ENCODE measurements around the gene MAL. TPM values are rescaled to one million over a fixed set of nuclear protein-coding genes. Genes with fewer than 3 reads are reported as not detected.
"Not testable (repeated sequence)": the region's sequence is repeated elsewhere in the genome, so short reads cannot be mapped to it uniquely, and the experiment has no call there.

Gene MAL
- polyA plus RNA-seq, 1 donor: 0.30 TPM

- no peak overlapping the region for H3K27ac ChIP-seq (ENCODE audit: low read length)
- no CpG with 5 or more reads among the region's 3 CpGs for WGBS (ENCODE audit: insufficient coverage, low lambda C conversion rate)
- H3K4me3 ChIP-seq (ENCODE audit: low read length): no peak overlapping the region
- peaks cover 61% of the 10 kb centered on the region for H3K27me3 ChIP-seq (ENCODE audit: control insufficient read depth, insufficient read depth, low read length)
- H3K36me3 ChIP-seq (ENCODE audit: control insufficient read depth, insufficient read depth, low read length): no peaks in the 10 kb centered on the region
- H3K4me1 ChIP-seq (ENCODE audit: control insufficient read depth, insufficient read depth, low read length): no peaks in the 10 kb centered on the region
- DNase-seq: no peak
- H3K9me3 ChIP-seq (ENCODE audit: control insufficient read depth, low read depth, low read length): no peaks in the 10 kb centered on the region
Measured at GRCh38 chr2:95032341-95032740, 6.8 kb downstream of the MAL start.

- Histone ChIP-seq H3K36me3 (ENCODE audit: control insufficient read depth, insufficient read depth, low read length) (no peaks in the 10 kb centered on the region), H3K4me1 (ENCODE audit: control insufficient read depth, insufficient read depth, low read length) (no peaks in the 10 kb centered on the region), H3K27ac (ENCODE audit: low read length) (no peak overlapping the region), H3K27me3 (ENCODE audit: control insufficient read depth, insufficient read depth, low read length) (peaks cover 54% of the 10 kb centered on the region), H3K9me3 (ENCODE audit: control insufficient read depth, low read depth, low read length) (no peaks in the 10 kb centered on the region), H3K4me3 (ENCODE audit: low read length) (no peak overlapping the region)
- no peak for DNase-seq
- WGBS (ENCODE audit: insufficient coverage, low lambda C conversion rate): no CpG with 5 or more reads among the region's 16 CpGs
Measured at GRCh38 chr2:95032868-95033603, 7.5 kb downstream of the MAL start.

- Histone ChIP-seq H3K4me3 (ENCODE audit: low read length) (no peak overlapping the region), H3K36me3 (ENCODE audit: control insufficient read depth, insufficient read depth, low read length) (no peaks in the 10 kb centered on the region)
- WGBS (ENCODE audit: insufficient coverage, low lambda C conversion rate): no CpG with 5 or more reads among the region's 4 CpGs
Measured at GRCh38 chr2:95034221-95034620, 8.7 kb downstream of the MAL start.

DNA sequence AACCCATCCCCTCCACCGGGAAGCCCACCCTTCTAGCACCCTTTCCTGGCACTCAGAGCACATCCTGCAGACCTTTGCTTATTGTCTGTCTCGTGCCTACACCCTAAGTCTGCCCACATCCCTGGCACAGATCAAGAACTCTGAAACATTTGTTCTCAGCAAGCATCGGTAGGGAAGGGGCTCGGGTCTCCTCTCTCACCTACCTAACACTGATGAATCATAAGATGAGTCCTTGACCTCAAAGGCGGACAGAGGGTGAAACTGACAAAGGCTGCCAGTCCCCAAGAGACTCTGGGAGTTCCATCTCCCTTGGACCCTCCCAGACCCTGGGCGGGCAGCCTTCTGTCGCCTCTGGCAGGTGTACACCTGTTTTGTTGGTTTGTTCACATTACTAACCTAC, 9.3 kb downstream of the MAL start:
- Histone ChIP-seq H3K27ac (ENCODE audit: low read length) (no peak overlapping the region), H3K9me3 (ENCODE audit: control insufficient read depth, low read depth, low read length) (no peaks in the 10 kb centered on the region), H3K4me3 (ENCODE audit: low read length) (no peak overlapping the region), H3K4me1 (ENCODE audit: control insufficient read depth, insufficient read depth, low read length) (no peaks in the 10 kb centered on the region), H3K36me3 (ENCODE audit: control insufficient read depth, insufficient read depth, low read length) (no peaks in the 10 kb centered on the region), H3K27me3 (ENCODE audit: control insufficient read depth, insufficient read depth, low read length) (peaks cover 40% of the 10 kb centered on the region)
- DNase-seq: no peak
- WGBS (ENCODE audit: insufficient coverage, low lambda C conversion rate): no CpG with 5 or more reads among the region's 7 CpGs

More at GRCh38 chr2:95034221-95034620, 8.7 kb downstream of the MAL start:
- no peak for DNase-seq
- Histone ChIP-seq H3K27ac (ENCODE audit: low read length) (no peak overlapping the region), H3K9me3 (ENCODE audit: control insufficient read depth, low read depth, low read length) (no peaks in the 10 kb centered on the region), H3K4me1 (ENCODE audit: control insufficient read depth, insufficient read depth, low read length) (no peaks in the 10 kb centered on the region), H3K27me3 (ENCODE audit: control insufficient read depth, insufficient read depth, low read length) (peaks cover 45% of the 10 kb centered on the region)

DNA sequence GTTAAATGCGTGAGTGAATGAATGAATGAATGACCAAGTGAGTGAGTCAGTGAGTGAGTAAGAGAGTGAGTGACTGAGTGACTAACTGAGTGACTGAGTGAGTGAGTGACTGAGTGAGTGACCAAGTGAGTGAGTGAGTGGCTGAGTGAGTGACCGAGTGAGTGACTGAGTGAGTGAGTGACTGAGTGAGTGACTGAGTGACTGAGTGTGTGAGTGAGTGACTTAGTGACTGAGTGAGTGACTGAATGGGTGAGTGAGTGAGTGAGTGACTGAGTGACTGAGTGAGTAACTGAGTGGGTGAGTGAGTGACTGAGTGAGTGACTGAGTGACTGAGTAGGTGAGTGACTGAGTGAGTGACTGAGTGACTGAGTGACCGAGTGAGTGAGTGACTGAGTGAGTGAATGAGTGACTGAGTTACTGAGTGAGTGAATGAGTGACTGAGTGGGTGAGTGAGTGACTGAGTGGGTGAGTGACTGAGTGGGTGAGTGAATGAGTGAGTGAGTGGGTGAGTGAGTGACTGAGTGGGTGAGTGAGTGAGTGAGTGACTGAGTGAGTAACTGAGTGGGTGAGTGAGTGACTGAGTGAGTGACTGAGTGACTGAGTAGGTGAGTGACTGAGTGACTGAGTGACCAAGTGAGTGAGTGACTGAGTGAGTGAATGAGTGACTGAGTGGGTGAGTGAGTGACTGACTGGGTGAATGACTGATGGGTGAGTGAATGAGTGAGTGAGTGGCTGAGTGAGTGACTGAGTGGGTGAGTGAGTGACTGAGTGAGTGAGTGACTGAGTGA, 11.3 kb downstream of the MAL start:
- DNase-seq: no peak
- H3K9me3 ChIP-seq (ENCODE audit: control insufficient read depth, low read depth, low read length): no peaks in the 10 kb centered on the region
- H3K4me3 ChIP-seq (ENCODE audit: low read length): no peak overlapping the region
- H3K36me3 ChIP-seq (ENCODE audit: control insufficient read depth, insufficient read depth, low read length): no peaks in the 10 kb centered on the region
- H3K27ac ChIP-seq (ENCODE audit: low read length): no peak overlapping the region
- WGBS (ENCODE audit: insufficient coverage, low lambda C conversion rate): 100% methylated on average over 2 of the region's 3 CpGs
- peaks cover 21% of the 10 kb centered on the region for H3K27me3 ChIP-seq (ENCODE audit: control insufficient read depth, insufficient read depth, low read length)
- no peaks in the 10 kb centered on the region for H3K4me1 ChIP-seq (ENCODE audit: control insufficient read depth, insufficient read depth, low read length)

- Histone ChIP-seq H3K4me1 (ENCODE audit: control insufficient read depth, insufficient read depth, low read length) (no peaks in the 10 kb centered on the region), H3K27ac (ENCODE audit: low read length) (no peak overlapping the region), H3K36me3 (ENCODE audit: control insufficient read depth, insufficient read depth, low read length) (no peaks in the 10 kb centered on the region), H3K4me3 (ENCODE audit: low read length) (no peak overlapping the region), H3K27me3 (ENCODE audit: control insufficient read depth, insufficient read depth, low read length) (peaks cover 16% of the 10 kb centered on the region), H3K9me3 (ENCODE audit: control insufficient read depth, low read depth, low read length) (no peaks in the 10 kb centered on the region)
- WGBS (ENCODE audit: insufficient coverage, low lambda C conversion rate): 100% methylated on average over 2 of the region's 2 CpGs
- DNase-seq: no peak
Measured at GRCh38 chr2:95037384-95037839, 11.9 kb downstream of the MAL start.

DNA sequence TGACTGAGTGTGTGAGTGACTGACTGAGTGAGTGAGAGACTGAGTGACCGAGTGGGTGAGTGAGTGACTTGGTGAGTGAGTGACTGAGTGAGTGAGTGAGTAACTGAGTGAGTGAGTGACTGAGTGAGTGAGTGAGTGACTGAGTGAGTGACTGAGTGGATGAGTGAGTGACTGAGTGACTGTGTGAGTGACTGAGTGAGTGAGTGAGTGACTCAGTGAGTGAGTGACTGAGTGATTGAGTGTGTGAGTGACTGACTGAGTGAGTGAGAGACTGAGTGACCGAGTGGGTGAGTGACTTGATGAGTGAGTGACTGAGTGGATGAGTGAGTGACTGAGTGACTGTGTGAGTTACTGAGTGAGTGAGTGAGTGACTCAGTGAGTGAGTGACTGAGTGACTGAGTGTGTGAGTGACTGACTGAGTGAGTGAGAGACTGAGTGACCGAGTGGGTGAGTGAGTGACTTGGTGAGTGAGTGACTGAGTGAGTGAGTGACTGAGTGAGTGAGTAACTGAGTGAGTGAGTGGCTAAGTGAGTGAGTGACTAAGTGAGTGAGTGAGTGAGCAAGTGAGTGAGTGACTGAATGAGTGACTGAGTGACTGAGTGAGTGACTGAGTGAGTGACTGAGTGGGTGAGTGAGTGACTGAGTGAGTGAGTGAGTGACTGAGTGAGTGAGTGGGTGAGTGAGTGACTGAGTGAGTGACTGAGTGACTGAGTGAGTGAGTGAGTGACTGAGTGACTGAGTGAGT, 12.5 kb downstream of the MAL start:
- not testable (repeated sequence) for H3K27ac ChIP-seq (ENCODE audit: low read length); DNase-seq
- no CpG with 5 or more reads among the region's 3 CpGs for WGBS (ENCODE audit: insufficient coverage, low lambda C conversion rate)

GRCh38 chr2:95038635-95039298, 13.3 kb downstream of the MAL start:
- no peak overlapping the region for H3K27ac ChIP-seq (ENCODE audit: low read length)
- H3K4me3 ChIP-seq (ENCODE audit: low read length): no peak overlapping the region
- H3K4me1 ChIP-seq (ENCODE audit: control insufficient read depth, insufficient read depth, low read length): no peaks in the 10 kb centered on the region
- peaks cover 18% of the 10 kb centered on the region for H3K27me3 ChIP-seq (ENCODE audit: control insufficient read depth, insufficient read depth, low read length)
- H3K9me3 ChIP-seq (ENCODE audit: control insufficient read depth, low read depth, low read length): no peaks in the 10 kb centered on the region
- no CpG with 5 or more reads among the region's 4 CpGs for WGBS (ENCODE audit: insufficient coverage, low lambda C conversion rate)
- DNase-seq: no peak
- no peaks in the 10 kb centered on the region for H3K36me3 ChIP-seq (ENCODE audit: control insufficient read depth, insufficient read depth, low read length)

More for the DNA sequence above, 12.5 kb downstream of the MAL start:
- peaks cover 16% of the 10 kb centered on the region for H3K27me3 ChIP-seq (ENCODE audit: control insufficient read depth, insufficient read depth, low read length)
- H3K4me3 ChIP-seq (ENCODE audit: low read length); H3K4me1 ChIP-seq (ENCODE audit: control insufficient read depth, insufficient read depth, low read length); H3K9me3 ChIP-seq (ENCODE audit: control insufficient read depth, low read depth, low read length); H3K36me3 ChIP-seq (ENCODE audit: control insufficient read depth, insufficient read depth, low read length): not testable (repeated sequence)

DNA sequence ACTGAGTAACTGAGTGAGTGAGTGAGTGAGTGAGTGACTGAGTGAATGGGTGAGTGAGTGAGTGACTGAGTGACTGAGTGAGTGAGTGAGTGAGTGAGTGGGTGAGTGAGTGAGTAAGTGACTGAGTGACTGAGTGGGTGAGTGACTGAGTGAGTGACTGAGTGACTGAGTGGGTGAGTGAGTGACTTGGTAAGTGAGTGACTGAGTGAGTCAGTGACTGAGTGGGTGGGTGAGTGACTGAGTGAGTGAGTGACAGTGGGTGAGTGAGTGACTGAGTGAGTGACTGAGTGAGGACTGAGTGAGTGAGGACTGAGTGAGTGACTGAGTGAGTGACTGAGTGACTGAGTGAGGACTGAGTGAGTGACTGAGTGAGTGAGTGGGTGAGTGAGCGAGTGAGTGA, 13.9 kb downstream of the MAL start:
- Histone ChIP-seq H3K27me3 (ENCODE audit: control insufficient read depth, insufficient read depth, low read length) (peaks cover 17% of the 10 kb centered on the region), H3K9me3 (ENCODE audit: control insufficient read depth, low read depth, low read length) (no peaks in the 10 kb centered on the region), H3K27ac (ENCODE audit: low read length) (no peak overlapping the region), H3K36me3 (ENCODE audit: control insufficient read depth, insufficient read depth, low read length) (no peaks in the 10 kb centered on the region), H3K4me1 (ENCODE audit: control insufficient read depth, insufficient read depth, low read length) (no peaks in the 10 kb centered on the region), H3K4me3 (ENCODE audit: low read length) (no peak overlapping the region)
- no CpG with 5 or more reads among the region's 1 CpG for WGBS (ENCODE audit: insufficient coverage, low lambda C conversion rate)
- no peak for DNase-seq

- no CpG with 5 or more reads among the region's 6 CpGs for WGBS (ENCODE audit: insufficient coverage, low lambda C conversion rate)
- H3K9me3 ChIP-seq (ENCODE audit: control insufficient read depth, low read depth, low read length): no peaks in the 10 kb centered on the region
- H3K4me3 ChIP-seq (ENCODE audit: low read length): no peak overlapping the region
- no peaks in the 10 kb centered on the region for H3K4me1 ChIP-seq (ENCODE audit: control insufficient read depth, insufficient read depth, low read length)
- H3K27ac ChIP-seq (ENCODE audit: low read length): no peak overlapping the region
- H3K36me3 ChIP-seq (ENCODE audit: control insufficient read depth, insufficient read depth, low read length): no peaks in the 10 kb centered on the region
- H3K27me3 ChIP-seq (ENCODE audit: control insufficient read depth, insufficient read depth, low read length): peaks cover 16% of the 10 kb centered on the region
- no peak for DNase-seq
Measured at GRCh38 chr2:95039978-95040377, 14.5 kb downstream of the MAL start.

Measured in large intestine (tissue), 3 donors.